H1 (cell line): Measurements from ENCODE around the gene PAPOLA. TPM values are rescaled to one million over a fixed set of nuclear protein-coding genes. Genes with fewer than 3 reads are reported as not detected.
A peak's percentile ranks its signal among the peaks of the same experiment; 100 is the strongest.

Source experiments
- CTCF ChIA-PET: fragments of 300-600 bp; sonication (Branson Sonifier 250); formaldehyde crosslinking; loops from one replicate; lab custom pipeline; 2021; ENCODE audit not compliant: partially characterized antibody; lab: Charles Lee
- POLR2A ChIA-PET: fragments of 300-600 bp; sonication (Branson Sonifier 250); formaldehyde crosslinking; loops from one replicate; lab custom pipeline; 2021; ENCODE audit warnings: inconsistent platforms; ENCODE audit not compliant: partially characterized antibody; lab: Charles Lee
- DNase-seq, 2 experiments: peaks; one replicate each; pipeline versions ENCODE4 v3.0.0 to v3.0.0-alpha.2; 2010 to 2022; ENCODE audit warnings: low spot score in 2 of 2, low read depth in 1 of 2, mixed read lengths in 1 of 2
- FAIRE-seq: peaks from 2 replicates; lab custom pipeline; 2011; peaks lifted over from hg19 to GRCh38; lab: Jason Lieb, UNC
- H2AFZ ChIP-seq: 2 replicates; pipeline ENCODE4 v1.8.1; 2012; ENCODE audit warnings: low read length, inconsistent platforms
- H2AK5ac ChIP-seq: 2 replicates; pipeline ENCODE4 v1.6.1; 2013; ENCODE audit warnings: low read depth, low read length
- H2BK120ac ChIP-seq: replicated peaks from 2 replicates; pipeline ENCODE3; 2013; ENCODE audit warnings: low read depth, low read length, inconsistent platforms
- H2BK12ac ChIP-seq: 2 replicates; pipeline ENCODE4 v1.6.1; 2013; ENCODE audit warnings: low read depth, low read length
- H2BK15ac ChIP-seq: 2 replicates; pipeline ENCODE4 v1.6.1; 2013; ENCODE audit warnings: low read length
- H2BK20ac ChIP-seq: 2 replicates; pipeline ENCODE4 v1.6.1; 2013; ENCODE audit warnings: low read length
- H2BK5ac ChIP-seq: 2 replicates; pipeline ENCODE4 v1.6.1; 2013; ENCODE audit warnings: low read depth, low read length
- H3K14ac ChIP-seq: 2 replicates; pipeline ENCODE4 v1.6.1; 2013; ENCODE audit warnings: inconsistent platforms; ENCODE audit not compliant: insufficient read length
- H3K18ac ChIP-seq: 2 replicates; pipeline ENCODE4 v1.6.1; 2013; ENCODE audit warnings: low read length; ENCODE audit errors: extremely low read depth
- H3K23ac ChIP-seq: 2 replicates; pipeline ENCODE4 v1.6.1; 2013; ENCODE audit warnings: inconsistent platforms; ENCODE audit not compliant: insufficient read length
- H3K23me2 ChIP-seq: 2 replicates; pipeline ENCODE4 v1.6.1; 2013; ENCODE audit warnings: low read depth, low read length
- H3K27ac ChIP-seq: 2 replicates; pipeline ENCODE4 v1.6.1; 2011; ENCODE audit warnings: low read depth, low read length, inconsistent platforms
- H3K27me3 ChIP-seq, 4 experiments: replicated peaks in 1 of 4; 1 replicate in 1 of 4; 2 replicates in 3 of 4; pipeline versions ENCODE4 v1.6.1 to v1.8.1; 2011 to 2013; ENCODE audit warnings: low read length in 3 of 4, mild to moderate bottlenecking in 3 of 4, inconsistent platforms in 2 of 4, mixed read lengths in 2 of 4, moderate library complexity in 1 of 4; ENCODE audit not compliant: control insufficient read depth in 3 of 4, insufficient read depth in 3 of 4; ENCODE audit errors: extremely low read depth in 1 of 4
- H3K36me3 ChIP-seq, 4 experiments: 2 replicates each; pipeline versions ENCODE4 v1.6.1 to v1.8.1; 2011 to 2013; ENCODE audit warnings: mild to moderate bottlenecking in 4 of 4, low read length in 3 of 4, moderate library complexity in 2 of 4, control low read depth in 1 of 4, inconsistent platforms in 1 of 4; ENCODE audit not compliant: insufficient read depth in 4 of 4, control insufficient read depth in 2 of 4
- H3K4ac ChIP-seq: replicated peaks from 2 replicates; pipeline ENCODE3; 2013; ENCODE audit warnings: low read length, low read depth, mixed read lengths, inconsistent platforms; ENCODE audit not compliant: insufficient read length
- H3K4me1 ChIP-seq, 4 experiments: replicated peaks in 1 of 4; 1 replicate in 1 of 4; 2 replicates in 3 of 4; pipeline versions ENCODE4 v1.6.1 to v1.8.1; 2011 to 2013; ENCODE audit warnings: low read length in 3 of 4, inconsistent platforms in 2 of 4, mixed read lengths in 1 of 4; ENCODE audit not compliant: insufficient read depth in 4 of 4, control insufficient read depth in 3 of 4
- H3K4me2 ChIP-seq, 2 experiments: 2 replicates each; pipeline versions ENCODE4 v1.6.1 to v1.8.1; 2011 to 2013; ENCODE audit warnings: low read depth in 2 of 2, low read length in 2 of 2, control low read depth in 1 of 2, inconsistent platforms in 1 of 2, mild to moderate bottlenecking in 1 of 2; ENCODE audit not compliant: insufficient read depth in 1 of 2
- H3K4me3 ChIP-seq, 4 experiments: fragments of 200-600, 300-600 bp in 1 of 4; sonication (generic), shearing (Covaris generic), sonication (Bioruptor Twin) in 1 of 4; 2 replicates each; pipeline versions ENCODE4 v1.5.1 to v1.8.1; 2011 to 2016; ENCODE audit warnings: low read length in 4 of 4, low read depth in 3 of 4, control low read depth in 2 of 4, inconsistent platforms in 2 of 4, mild to moderate bottlenecking in 2 of 4, mixed read lengths in 1 of 4, moderate library complexity in 1 of 4; ENCODE audit not compliant: insufficient read depth in 2 of 4; ENCODE audit errors: extremely low read depth in 1 of 4
- H3K56ac ChIP-seq: replicated peaks from 2 replicates; pipeline ENCODE3; 2013; ENCODE audit warnings: low read depth, mild to moderate bottlenecking, mixed read lengths, low read length, inconsistent platforms; ENCODE audit not compliant: insufficient read length
- H3K79me1 ChIP-seq: 2 replicates; pipeline ENCODE4 v1.6.1; 2013; ENCODE audit warnings: low read depth, low read length, control low read depth
- H3K79me2 ChIP-seq, 2 experiments: 2 replicates each; pipeline versions ENCODE4 v1.6.1 to v1.8.1; 2012 to 2013; ENCODE audit warnings: low read length in 2 of 2, mild to moderate bottlenecking in 2 of 2, inconsistent platforms in 1 of 2; ENCODE audit not compliant: insufficient read depth in 2 of 2, control insufficient read depth in 1 of 2
- H3K9ac ChIP-seq, 4 experiments: replicated peaks in 1 of 4; 1 replicate in 1 of 4; 2 replicates in 3 of 4; pipeline versions ENCODE4 v1.6.1 to v1.8.1; 2011 to 2013; ENCODE audit warnings: low read depth in 3 of 4, low read length in 3 of 4, control low read depth in 2 of 4, mild to moderate bottlenecking in 2 of 4, moderate library complexity in 2 of 4, inconsistent platforms in 1 of 4; ENCODE audit errors: extremely low read depth in 1 of 4
- H3K9me3 ChIP-seq, 2 experiments: 2 replicates each; pipeline versions ENCODE4 v1.6.1 to v1.8.1; 2012 to 2013; ENCODE audit warnings: mild to moderate bottlenecking in 2 of 2, moderate library complexity in 2 of 2, control low read depth in 1 of 2, inconsistent platforms in 1 of 2, low read depth in 1 of 2, low read length in 1 of 2, mixed read lengths in 1 of 2; ENCODE audit not compliant: insufficient read depth in 2 of 2
- H4K20me1 ChIP-seq, 2 experiments: replicated peaks in 1 of 2; 2 replicates each; pipeline versions ENCODE3 to v1.8.1; 2011 to 2013; ENCODE audit warnings: inconsistent platforms in 2 of 2, low read length in 2 of 2, mild to moderate bottlenecking in 1 of 2; ENCODE audit not compliant: insufficient read depth in 2 of 2, control insufficient read depth in 1 of 2
- H4K5ac ChIP-seq: 2 replicates; pipeline ENCODE4 v1.6.1; 2013; ENCODE audit warnings: low read length, low read depth, mixed read lengths, inconsistent platforms; ENCODE audit not compliant: insufficient read length
- H4K8ac ChIP-seq: 2 replicates; pipeline ENCODE4 v1.8.0; 2013; ENCODE audit warnings: mild to moderate bottlenecking, moderate library complexity, low read length, inconsistent platforms; ENCODE audit not compliant: insufficient read depth; ENCODE audit errors: extremely low read depth
- H4K91ac ChIP-seq: replicated peaks from 2 replicates; pipeline ENCODE3; 2013; ENCODE audit warnings: low read length, mixed read lengths, inconsistent platforms; ENCODE audit not compliant: insufficient read length
- HDAC2 ChIP-seq, 2 experiments: fragments of 300-600 bp in 1 of 2; sonication (generic) in 1 of 2; IDR thresholded peaks; 2 replicates each; pipeline ENCODE4 v1.6.1; 2011 to 2012; ENCODE audit warnings: low read depth in 2 of 2, low read length in 2 of 2, mild to moderate bottlenecking in 2 of 2, moderate library complexity in 2 of 2, borderline replicate concordance in 1 of 2, inconsistent platforms in 1 of 2
- KDM1A ChIP-seq: fragments of 200-600, 300-600 bp; sonication (generic); IDR thresholded peaks from 2 replicates; pipeline ENCODE4 v1.7.1; 2016; ENCODE audit warnings: mild to moderate bottlenecking, low read length, borderline replicate concordance
- PHF8 ChIP-seq: fragments of 200-600 bp; sonication (generic); conservative IDR thresholded peaks from 2 replicates; pipeline ENCODE4 v1.7.1; 2012; ENCODE audit warnings: low read depth, mild to moderate bottlenecking, inconsistent platforms, low read length, moderate library complexity
- WGBS, 2 experiments: shearing (Covaris generic) in 1 of 2; methylation state at CpG; one replicate each; pipeline versions ENCODE4 v1.1.6 to v1.1.7; 2013 to 2015; ENCODE audit warnings: low lambda C conversion rate in 2 of 2, mixed read lengths in 2 of 2, inconsistent platforms in 1 of 2, low coverage in 1 of 2, missing lambda C conversion rate in 1 of 2; ENCODE audit not compliant: insufficient replicate concordance in 2 of 2, insufficient coverage in 1 of 2, insufficient read length in 1 of 2; ENCODE audit errors: extremely low coverage in 1 of 2, missing lambda C conversion rate in 1 of 2; 5-methylcytosine and 5-hydroxymethylcytosine counted together
- polyA plus RNA-seq, 7 experiments: library from polyadenylated mRNA; depleted of rRNA in 3 of 7; stranded (reverse) in 5 of 7; unstranded in 2 of 7; fragments of >200 nt in 5 of 7; fragments of 200-250 nt in 2 of 7; gene quantifications; 1 replicate in 5 of 7; 2 replicates in 1 of 7; 4 replicates in 1 of 7; pipeline versions ENCODE4 v1.2.1 to v1.2.3, GENCODE V29; 2011 to 2013; ENCODE audit warnings: missing spikeins in 2 of 7, mixed read lengths in 2 of 7
- total RNA-seq: library from RNA; stranded (reverse); fragmentation: NEBNext Ultra II Directional; extraction: Animal tissue kit (Norgen Biotek cat#: 25700); gene quantifications from 2 replicates; pipeline ENCODE4 v1.2.1, GENCODE V29; 2021

PAPOLA gene
- total and polyA plus RNA-seq, 2 of the 8 experiments (the other 6 are each of a cell fraction or from before 2014, with no cell fraction given): 163 to 239 TPM

GRCh38 chr14:96479435-96480146 lies 22.6 kb upstream of the PAPOLA start:
- H3K23ac ChIP-seq: no peak overlapping the region
- no peak overlapping the region; the same call in 1 of the 2 replicates for H2AK5ac ChIP-seq
- H3K23me2 ChIP-seq: no peaks in the 10 kb centered on the region
- WGBS, 2 experiments: 89% methylated on average over 10 of the region's 10 CpGs; no CpG with 5 or more reads in 1 of the 2 experiments
- no peak overlapping the region for H3K4ac ChIP-seq
- H3K4me2 ChIP-seq: no peak overlapping the region
- H4K91ac ChIP-seq: no peak overlapping the region
- H3K18ac ChIP-seq: no peak overlapping the region
- no peaks in the 10 kb centered on the region for H3K79me1 ChIP-seq
- no peak overlapping the region; the same call in 1 of the 2 replicates for H2BK5ac ChIP-seq
- H3K27me3 ChIP-seq: no peaks in the 10 kb centered on the region
- H3K27ac ChIP-seq: no peak overlapping the region
- no peak overlapping the region for H2BK12ac ChIP-seq
- ChIA-PET CTCF (interaction anchor here (1.5 to 1.7 kb wide), 2 partner anchors 8 to 11 kb away, joined by 3 to 4 read pairs; no protein-coding TSS in a partner anchor), POLR2A (interaction anchor here (1.9 kb wide), 1 partner anchor 27 kb away, joined by 4 read pairs; no protein-coding TSS in a partner anchor)
- H4K20me1 ChIP-seq: no peaks in the 10 kb centered on the region
- no peak overlapping the region for H2BK120ac ChIP-seq
- H3K4me3 ChIP-seq: no peak overlapping the region
- no peak for DNase-seq
- H3K14ac ChIP-seq: no peak overlapping the region
- no peaks in the 10 kb centered on the region for H3K36me3 ChIP-seq
- H2BK20ac ChIP-seq: no peak overlapping the region
- no peaks in the 10 kb centered on the region for H3K79me2 ChIP-seq
- H2AFZ ChIP-seq: no peak overlapping the region
- no peak overlapping the region for H4K5ac ChIP-seq
- no peak overlapping the region for H2BK15ac ChIP-seq
- no peak for FAIRE-seq
- no peaks in the 10 kb centered on the region for H3K4me1 ChIP-seq
- H3K9me3 ChIP-seq: no peaks in the 10 kb centered on the region
- H3K56ac ChIP-seq: no peak overlapping the region
- no peak overlapping the region for H3K9ac ChIP-seq
- TF ChIP-seq KDM1A (0 out of 2 replicates have a peak, but pooled peaks have one; percentile 31), HDAC2 (IDR thresholded peaks at IDR 0.05; ENCODE audit: borderline replicate concordance in 1 of 2, low read depth in 2 of 2, low read length in 2 of 2) (no peak), PHF8 (no peak)
- no peak overlapping the region; the same call in 1 of the 2 replicates for H4K8ac ChIP-seq
